AG09319 (cell line): ENCODE data around the gene FAM50B.
A peak's percentile ranks its signal among the peaks of the same experiment; 100 is the strongest.

Experiments used
- DNase-seq: peaks from one replicate; pipeline ENCODE4 v3.0.0-alpha.2; 2010; ENCODE audit warnings: low read depth; ENCODE audit errors: extremely low read depth
- TF ChIP-seq, protein P1 (sequence below): IDR thresholded peaks from 2 replicates; pipeline ENCODE4 v1.5.1; 2011; ENCODE audit warnings: low read depth, mild to moderate bottlenecking, inconsistent platforms, low read length, moderate library complexity

FAM50B gene

DNA sequence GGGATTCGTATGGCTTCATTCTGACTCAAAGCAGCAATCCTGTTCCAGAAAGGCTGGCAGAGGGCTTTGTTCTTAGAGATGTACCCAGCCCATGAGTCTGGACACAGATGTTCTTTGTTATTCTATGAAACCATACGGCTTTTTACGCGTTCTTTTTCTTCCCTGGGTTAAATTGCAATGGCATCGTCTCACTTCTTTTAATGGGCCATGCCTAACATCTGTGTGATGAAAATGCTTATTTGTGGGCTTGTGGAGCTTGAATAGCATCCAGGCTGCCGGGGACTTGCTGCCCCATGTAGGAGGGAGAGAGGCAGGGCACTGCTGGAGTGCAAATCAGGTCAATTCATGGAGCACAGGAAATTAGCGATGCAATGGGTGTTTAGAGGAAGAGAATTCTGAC, 19.4 kb downstream of the FAM50B start:
- TF ChIP-seq, protein P1, sequence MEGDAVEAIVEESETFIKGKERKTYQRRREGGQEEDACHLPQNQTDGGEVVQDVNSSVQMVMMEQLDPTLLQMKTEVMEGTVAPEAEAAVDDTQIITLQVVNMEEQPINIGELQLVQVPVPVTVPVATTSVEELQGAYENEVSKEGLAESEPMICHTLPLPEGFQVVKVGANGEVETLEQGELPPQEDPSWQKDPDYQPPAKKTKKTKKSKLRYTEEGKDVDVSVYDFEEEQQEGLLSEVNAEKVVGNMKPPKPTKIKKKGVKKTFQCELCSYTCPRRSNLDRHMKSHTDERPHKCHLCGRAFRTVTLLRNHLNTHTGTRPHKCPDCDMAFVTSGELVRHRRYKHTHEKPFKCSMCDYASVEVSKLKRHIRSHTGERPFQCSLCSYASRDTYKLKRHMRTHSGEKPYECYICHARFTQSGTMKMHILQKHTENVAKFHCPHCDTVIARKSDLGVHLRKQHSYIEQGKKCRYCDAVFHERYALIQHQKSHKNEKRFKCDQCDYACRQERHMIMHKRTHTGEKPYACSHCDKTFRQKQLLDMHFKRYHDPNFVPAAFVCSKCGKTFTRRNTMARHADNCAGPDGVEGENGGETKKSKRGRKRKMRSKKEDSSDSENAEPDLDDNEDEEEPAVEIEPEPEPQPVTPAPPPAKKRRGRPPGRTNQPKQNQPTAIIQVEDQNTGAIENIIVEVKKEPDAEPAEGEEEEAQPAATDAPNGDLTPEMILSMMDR = peak; percentile 22
- DNase-seq = no peak

DNA sequence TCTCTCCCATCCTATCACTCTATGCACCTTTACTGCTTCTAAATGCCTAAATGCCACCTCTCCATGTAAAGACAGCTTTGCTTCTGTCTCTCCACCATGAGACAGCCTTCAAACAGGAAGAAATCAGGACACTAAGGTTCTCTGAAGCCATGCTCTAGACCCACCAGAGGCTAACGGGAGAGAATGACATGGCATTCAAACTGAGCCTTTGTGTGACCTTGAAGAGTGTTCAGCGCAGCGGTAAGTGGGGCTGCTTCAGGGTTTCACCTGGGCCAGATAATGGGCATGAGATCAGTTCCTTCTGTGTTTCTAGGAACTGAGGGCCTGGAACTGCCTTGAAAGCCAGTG, 20.1 kb downstream of the FAM50B start:
- no peak for DNase-seq
- TF ChIP-seq, protein P1 = no peak

DNA sequence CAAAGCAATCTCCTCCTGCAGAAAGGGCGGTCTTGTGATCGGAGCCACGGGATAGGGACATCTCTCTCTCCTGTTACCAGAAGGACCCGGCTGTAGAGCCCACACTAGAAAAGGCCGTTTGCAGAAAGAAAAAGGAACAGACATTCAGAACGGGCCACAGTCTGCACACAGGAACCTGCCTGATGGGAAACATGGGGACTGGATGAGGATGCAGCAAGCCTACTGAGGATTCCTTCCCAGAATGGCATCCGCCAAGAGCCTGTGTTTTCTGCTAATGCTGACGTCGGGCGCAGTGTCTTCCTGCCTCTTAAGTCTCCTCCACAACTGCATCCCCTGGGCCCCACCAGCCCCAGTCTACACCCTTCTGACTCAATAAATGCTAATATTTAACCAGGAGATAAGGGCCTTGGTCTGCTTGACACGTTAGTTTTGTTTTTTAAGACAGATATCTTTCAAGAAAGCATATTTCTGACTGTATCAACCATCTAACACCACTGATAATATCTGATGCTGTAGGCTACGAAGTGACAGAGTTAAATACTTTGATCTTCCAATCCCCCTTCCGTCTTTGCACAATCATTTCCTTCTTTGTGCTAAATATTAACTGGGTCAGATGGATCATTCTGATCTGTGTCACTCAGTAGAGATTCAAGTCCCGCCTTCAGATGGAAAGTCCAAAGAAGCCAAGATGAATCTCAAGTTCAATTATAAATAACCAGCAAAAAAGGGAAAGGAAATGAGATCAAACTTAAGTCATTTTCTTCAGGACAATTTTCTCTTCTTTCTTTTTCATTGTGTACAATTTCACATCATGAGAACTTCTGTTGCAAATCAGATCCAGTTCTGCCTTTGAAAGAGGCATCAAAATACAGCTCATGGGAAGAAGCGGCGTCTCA, 20.7 kb downstream of the FAM50B start:
- TF ChIP-seq, protein P1 = no peak
- DNase-seq = no peak

DNA sequence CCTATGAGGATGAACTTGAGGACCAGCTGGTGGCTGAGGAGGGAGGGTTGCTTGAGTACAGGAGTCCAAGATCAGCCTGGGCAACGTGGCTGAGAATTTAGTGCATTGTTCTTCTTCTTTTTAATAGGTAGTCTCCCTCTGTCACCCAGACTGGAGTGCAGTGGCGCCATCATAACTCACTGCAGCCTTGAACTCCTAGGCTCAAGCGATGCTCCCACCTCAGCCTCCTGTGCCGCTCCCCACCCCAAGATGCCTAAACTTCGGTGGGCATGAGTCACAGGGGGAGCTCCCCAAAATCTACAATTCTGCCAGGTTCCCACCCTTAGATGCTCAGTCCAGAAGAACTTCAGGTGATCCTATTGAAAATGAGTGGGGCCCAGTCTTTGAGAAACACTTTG, 21.4 kb downstream of the FAM50B start:
- no peak for DNase-seq
- TF ChIP-seq, protein P1 = no peak

DNA sequence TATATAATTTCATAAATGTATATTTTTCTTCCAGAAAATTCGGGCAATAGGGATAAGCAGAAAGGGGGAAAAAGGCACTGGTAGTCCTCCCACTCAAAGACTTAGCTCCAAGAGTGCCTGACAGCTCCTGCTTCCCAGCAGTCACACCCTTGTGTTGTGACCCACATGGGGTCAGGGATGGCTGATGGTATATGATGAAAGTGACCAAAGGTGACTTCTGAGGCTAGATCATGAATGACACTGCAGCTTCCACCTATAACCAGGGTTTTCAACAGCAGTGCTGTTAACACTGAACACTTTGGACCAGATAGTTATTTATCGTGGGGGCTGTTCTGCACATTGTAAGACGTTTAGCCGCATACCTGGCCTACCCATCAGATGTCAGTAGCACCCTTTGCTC, 22.3 kb downstream of the FAM50B start:
- TF ChIP-seq, protein P1 = no peak
- no peak for DNase-seq

DNA sequence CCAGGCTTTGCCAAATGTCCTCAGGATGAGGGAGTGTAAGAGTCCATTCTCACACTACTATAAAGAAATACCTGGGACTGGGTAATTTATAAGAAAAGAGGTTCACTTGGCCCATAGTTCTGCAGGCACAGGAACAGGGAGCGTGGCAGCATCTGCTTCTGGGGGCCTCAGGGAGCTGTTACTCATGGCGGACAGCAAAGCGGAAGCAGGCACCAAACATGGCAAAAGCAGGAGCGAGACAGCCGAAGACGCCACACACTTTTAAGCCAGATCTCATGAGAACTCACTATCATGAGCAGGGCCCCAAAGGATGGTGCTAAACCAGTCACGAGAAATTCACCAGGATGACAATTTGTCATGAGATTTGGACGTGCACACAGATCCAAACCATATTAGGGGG, 22.8 kb downstream of the FAM50B start:
- TF ChIP-seq, protein P1 = no peak
- no peak for DNase-seq

DNA sequence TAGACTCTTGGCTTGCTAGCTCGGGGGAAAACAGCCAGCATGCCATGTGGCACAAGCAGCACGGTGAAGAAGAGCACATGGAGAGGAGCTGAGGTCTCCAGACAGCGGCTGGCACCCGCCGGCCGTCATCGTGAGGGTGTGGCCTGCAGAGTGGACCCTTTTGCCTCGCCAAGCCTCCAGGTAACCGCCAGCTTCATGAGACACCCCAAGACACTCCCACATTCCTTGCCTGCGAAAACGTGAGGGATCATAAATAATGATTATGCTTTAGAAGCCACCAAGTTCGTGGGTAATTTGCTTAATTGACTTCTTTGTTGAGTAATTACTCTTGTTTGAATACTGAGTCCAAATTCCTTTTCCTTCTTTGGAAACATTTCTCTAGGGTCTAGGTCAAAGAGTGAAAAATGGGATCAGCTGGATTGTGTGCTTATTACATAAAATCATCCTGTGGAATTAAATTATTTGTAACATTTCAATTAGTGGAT, 23.2 kb downstream of the FAM50B start:
- TF ChIP-seq, protein P1 = no peak
- DNase-seq = no peak
